WI38 (cell line): ENCODE measurements around the gene GRID2.

Experiments used
- H3K4me3 ChIP-seq: 2 replicates; pipeline ENCODE4 v1.5.1; 2011; ENCODE audit warnings: low read depth, mild to moderate bottlenecking, control low read depth, low read length
- TF ChIP-seq, protein P1 (sequence below): IDR thresholded peaks from 2 replicates; pipeline ENCODE4 v1.5.1; 2012; ENCODE audit warnings: low read depth, mild to moderate bottlenecking, control low read depth, low read length

GRID2 gene

DNA sequence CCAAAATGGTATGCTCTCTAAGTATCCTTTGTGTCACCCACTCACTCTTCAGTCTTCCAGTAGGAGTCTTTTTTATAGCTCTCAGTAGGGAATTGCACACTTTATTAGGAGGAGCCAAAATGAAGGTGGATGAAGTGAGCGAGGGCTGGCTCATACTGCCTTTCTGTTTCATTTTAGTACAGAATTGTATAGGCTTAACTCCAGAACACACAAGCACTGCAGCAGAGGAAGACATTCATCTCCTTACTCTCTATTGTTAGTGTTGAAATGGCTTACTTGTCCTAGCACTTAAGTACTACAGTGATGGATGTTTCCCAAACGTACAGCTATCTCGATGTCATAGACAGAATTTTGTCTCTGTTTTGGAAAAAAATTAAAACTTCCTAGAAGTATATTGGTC lies 1197.5 kb downstream of the GRID2 start:
- TF ChIP-seq, protein P1, sequence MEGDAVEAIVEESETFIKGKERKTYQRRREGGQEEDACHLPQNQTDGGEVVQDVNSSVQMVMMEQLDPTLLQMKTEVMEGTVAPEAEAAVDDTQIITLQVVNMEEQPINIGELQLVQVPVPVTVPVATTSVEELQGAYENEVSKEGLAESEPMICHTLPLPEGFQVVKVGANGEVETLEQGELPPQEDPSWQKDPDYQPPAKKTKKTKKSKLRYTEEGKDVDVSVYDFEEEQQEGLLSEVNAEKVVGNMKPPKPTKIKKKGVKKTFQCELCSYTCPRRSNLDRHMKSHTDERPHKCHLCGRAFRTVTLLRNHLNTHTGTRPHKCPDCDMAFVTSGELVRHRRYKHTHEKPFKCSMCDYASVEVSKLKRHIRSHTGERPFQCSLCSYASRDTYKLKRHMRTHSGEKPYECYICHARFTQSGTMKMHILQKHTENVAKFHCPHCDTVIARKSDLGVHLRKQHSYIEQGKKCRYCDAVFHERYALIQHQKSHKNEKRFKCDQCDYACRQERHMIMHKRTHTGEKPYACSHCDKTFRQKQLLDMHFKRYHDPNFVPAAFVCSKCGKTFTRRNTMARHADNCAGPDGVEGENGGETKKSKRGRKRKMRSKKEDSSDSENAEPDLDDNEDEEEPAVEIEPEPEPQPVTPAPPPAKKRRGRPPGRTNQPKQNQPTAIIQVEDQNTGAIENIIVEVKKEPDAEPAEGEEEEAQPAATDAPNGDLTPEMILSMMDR, result no peak
- H3K4me3 ChIP-seq, result no peak overlapping the region

DNA sequence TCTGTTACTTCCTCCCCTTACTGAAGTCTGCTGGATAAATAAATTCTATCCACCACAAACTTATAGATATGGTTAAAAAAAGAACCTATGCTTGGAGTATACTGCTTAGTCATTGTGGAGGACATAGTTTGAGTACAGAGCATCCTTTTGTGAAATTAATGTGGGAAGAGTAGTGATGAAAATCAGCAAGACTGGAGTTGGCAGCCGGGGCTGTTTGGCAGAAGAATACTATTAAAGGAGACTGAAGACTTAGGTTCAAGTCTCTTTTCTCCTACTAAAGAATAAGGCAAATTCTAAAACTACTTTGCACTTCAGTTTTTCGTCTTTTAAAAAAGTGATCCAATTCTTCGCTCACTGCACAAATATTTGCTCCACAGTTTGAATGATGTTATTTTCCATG lies 1198.2 kb downstream of the GRID2 start:
- H3K4me3 ChIP-seq, result no peak overlapping the region
- TF ChIP-seq, protein P1, result no peak

DNA sequence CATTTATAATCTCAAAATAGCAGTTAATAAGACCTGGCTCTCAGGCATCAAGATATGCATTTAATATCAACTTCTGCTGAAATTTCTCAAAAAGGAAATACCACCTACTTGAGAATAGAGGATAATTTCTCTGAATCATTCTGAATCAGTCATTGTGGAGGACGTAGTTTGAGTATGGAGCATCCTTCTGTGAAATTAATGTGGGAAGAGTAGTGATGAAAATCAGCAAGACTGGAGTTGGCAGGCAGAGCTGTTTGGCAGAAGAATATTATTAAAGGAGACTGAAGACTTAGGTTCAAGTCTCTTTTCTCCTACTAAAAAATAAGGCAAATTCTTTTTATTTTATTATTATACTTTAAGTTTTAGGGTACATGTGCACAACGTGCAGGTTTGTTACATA lies 1199.2 kb downstream of the GRID2 start:
- no peak overlapping the region for H3K4me3 ChIP-seq
- TF ChIP-seq, protein P1, result no peak

DNA sequence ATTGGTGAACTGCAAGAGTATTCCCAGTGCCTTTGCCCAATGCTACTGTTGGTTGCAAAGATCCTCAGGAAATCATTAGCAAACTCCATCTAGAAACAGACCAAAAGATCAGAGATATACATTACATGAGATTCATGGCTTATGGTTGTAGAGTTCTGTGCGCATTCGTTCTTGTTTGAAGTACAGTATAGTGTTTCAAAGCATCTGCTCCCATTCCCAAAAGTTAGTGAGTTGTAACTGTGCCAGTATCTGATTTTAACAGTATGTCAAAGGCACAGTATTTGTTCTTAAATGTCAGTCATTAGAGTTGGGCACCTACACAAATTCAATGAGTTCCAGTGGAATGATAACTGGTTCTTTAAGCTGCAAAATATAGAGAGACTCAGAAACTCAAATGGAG lies 1210.1 kb downstream of the GRID2 start:
- TF ChIP-seq, protein P1, result no peak
- H3K4me3 ChIP-seq, result no peak overlapping the region

DNA sequence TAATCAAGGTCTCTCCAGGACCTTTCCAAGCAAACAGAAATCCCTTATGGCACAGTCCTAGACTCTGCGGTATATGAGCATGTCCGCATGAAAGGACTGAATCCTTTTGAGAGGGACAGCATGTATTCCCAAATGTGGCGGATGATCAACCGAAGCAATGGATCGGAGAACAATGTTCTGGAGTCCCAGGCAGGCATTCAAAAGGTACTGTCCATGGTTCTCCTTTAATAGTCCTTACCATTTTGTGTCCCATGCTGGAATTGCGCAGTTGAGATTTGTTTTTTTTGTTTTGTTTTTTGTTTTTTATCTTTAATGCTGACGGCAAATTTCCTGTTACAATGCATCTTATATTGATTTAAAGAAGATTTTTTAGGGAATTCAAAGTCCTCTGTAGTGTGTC lies 1211.4 kb downstream of the GRID2 start:
- TF ChIP-seq, protein P1, result no peak
- no peak overlapping the region for H3K4me3 ChIP-seq

DNA sequence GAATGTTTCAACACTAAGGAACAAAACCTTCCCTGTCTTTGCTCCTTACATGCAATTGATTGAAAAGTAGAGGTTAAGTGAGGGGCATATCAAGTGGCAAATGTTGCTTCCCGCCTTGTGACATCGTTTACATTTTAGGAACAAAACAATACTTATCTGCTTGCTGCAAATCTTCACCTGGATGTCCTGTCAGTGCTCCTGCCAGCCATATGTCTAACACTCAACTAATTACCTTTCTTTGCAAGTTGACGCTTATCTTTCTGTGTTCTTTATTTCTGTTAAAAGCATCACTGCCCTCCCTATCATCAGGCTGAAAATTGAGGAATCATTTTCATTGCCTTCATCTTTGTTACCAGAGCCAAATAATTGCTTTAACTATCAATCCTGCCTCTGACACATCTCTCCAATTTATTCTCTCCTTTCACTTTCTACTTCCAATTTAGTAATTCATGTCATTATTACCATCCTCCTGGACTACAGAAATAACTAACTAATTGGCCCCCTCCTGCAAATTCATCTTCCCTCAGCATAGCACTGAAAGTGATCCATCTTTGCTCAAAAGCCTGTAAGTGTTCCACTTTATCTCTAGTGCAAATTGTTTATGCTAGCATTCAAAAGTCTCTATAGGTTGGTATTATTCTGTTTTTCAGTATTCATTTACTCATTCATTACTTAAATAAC lies 1226.1 kb downstream of the GRID2 start:
- no peak overlapping the region for H3K4me3 ChIP-seq
- TF ChIP-seq, protein P1, result no peak

DNA sequence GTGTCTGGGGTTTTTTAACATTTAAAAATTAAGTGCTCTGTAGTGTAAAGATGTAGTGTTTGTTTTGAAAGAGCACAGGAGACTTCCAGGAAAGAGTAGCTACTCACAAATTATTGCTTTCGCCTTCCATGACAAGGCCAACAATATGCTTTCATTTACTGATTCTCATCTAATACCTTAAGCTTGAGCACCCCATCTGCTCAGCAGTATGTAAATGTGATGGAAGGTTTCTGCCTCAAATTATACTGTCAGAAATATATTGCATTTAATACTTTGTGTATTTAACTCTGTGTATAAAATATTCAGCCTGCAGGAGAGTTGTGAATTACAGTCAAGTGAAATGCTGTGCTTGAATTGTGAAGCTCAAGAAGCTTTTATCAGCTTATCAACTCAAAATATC lies 1228.5 kb downstream of the GRID2 start:
- H3K4me3 ChIP-seq, result no peak overlapping the region
- TF ChIP-seq, protein P1, result no peak
